ENCODE results near the gene AMZ1.

DNA sequence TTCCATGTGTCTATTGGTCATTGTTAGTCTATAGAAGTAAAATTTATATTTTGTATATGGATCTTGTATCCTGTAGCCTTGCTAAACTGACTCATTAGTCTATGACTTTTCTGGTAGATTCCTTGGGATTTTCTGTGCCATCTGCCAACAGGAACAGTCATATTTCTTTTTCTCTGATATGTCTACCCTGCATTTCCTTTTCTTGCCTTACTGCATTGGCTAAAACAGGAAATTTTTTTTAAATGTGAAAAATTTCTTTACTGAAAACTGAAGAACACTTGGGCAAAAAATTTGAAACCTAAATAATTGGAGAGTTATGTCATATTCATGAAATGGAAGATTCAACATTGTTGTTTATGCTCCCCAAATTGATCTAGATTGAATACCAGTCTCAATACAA, 67.5 kb downstream of the AMZ1 start:
- TF ChIP-seq, protein P1, sequence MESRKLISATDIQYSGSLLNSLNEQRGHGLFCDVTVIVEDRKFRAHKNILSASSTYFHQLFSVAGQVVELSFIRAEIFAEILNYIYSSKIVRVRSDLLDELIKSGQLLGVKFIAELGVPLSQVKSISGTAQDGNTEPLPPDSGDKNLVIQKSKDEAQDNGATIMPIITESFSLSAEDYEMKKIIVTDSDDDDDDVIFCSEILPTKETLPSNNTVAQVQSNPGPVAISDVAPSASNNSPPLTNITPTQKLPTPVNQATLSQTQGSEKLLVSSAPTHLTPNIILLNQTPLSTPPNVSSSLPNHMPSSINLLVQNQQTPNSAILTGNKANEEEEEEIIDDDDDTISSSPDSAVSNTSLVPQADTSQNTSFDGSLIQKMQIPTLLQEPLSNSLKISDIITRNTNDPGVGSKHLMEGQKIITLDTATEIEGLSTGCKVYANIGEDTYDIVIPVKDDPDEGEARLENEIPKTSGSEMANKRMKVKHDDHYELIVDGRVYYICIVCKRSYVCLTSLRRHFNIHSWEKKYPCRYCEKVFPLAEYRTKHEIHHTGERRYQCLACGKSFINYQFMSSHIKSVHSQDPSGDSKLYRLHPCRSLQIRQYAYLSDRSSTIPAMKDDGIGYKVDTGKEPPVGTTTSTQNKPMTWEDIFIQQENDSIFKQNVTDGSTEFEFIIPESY (IDR thresholded peaks at IDR 0.05) = no peak
- TF ChIP-seq, protein P2, sequence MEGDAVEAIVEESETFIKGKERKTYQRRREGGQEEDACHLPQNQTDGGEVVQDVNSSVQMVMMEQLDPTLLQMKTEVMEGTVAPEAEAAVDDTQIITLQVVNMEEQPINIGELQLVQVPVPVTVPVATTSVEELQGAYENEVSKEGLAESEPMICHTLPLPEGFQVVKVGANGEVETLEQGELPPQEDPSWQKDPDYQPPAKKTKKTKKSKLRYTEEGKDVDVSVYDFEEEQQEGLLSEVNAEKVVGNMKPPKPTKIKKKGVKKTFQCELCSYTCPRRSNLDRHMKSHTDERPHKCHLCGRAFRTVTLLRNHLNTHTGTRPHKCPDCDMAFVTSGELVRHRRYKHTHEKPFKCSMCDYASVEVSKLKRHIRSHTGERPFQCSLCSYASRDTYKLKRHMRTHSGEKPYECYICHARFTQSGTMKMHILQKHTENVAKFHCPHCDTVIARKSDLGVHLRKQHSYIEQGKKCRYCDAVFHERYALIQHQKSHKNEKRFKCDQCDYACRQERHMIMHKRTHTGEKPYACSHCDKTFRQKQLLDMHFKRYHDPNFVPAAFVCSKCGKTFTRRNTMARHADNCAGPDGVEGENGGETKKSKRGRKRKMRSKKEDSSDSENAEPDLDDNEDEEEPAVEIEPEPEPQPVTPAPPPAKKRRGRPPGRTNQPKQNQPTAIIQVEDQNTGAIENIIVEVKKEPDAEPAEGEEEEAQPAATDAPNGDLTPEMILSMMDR (IDR thresholded peaks at IDR 0.05 in 2 of 3, conservative IDR thresholded peaks at IDR 0.05 in 1 of 3; ENCODE audit: control insufficient read depth in 2 of 3, extremely low read depth in 1 of 3, insufficient read depth in 1 of 3, low read depth in 3 of 3, low read length in 3 of 3) = no peak
- no peak for TF ChIP-seq MXI1 (IDR thresholded peaks at IDR 0.05; ENCODE audit: low read depth, low read length)
- no peak for TF ChIP-seq RFX5 (IDR thresholded peaks at IDR 0.05; ENCODE audit: low read depth, low read length)
- TF ChIP-seq, protein P3, sequence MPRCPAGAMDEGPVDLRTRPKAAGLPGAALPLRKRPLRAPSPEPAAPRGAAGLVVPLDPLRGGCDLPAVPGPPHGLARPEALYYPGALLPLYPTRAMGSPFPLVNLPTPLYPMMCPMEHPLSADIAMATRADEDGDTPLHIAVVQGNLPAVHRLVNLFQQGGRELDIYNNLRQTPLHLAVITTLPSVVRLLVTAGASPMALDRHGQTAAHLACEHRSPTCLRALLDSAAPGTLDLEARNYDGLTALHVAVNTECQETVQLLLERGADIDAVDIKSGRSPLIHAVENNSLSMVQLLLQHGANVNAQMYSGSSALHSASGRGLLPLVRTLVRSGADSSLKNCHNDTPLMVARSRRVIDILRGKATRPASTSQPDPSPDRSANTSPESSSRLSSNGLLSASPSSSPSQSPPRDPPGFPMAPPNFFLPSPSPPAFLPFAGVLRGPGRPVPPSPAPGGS (IDR thresholded peaks at IDR 0.05; ENCODE audit: borderline replicate concordance, insufficient read depth, low read depth, low read length, poor library complexity, severe bottlenecking) = no peak
- TF ChIP-seq TARDBP (IDR thresholded peaks at IDR 0.05; ENCODE audit: borderline replicate concordance) = no peak
- no peak for TF ChIP-seq POLR2AphosphoS5 (IDR thresholded peaks at IDR 0.05; ENCODE audit: low read length)
- no peak for TF ChIP-seq JUNB (IDR thresholded peaks at IDR 0.05)
- TF ChIP-seq, protein P4, sequence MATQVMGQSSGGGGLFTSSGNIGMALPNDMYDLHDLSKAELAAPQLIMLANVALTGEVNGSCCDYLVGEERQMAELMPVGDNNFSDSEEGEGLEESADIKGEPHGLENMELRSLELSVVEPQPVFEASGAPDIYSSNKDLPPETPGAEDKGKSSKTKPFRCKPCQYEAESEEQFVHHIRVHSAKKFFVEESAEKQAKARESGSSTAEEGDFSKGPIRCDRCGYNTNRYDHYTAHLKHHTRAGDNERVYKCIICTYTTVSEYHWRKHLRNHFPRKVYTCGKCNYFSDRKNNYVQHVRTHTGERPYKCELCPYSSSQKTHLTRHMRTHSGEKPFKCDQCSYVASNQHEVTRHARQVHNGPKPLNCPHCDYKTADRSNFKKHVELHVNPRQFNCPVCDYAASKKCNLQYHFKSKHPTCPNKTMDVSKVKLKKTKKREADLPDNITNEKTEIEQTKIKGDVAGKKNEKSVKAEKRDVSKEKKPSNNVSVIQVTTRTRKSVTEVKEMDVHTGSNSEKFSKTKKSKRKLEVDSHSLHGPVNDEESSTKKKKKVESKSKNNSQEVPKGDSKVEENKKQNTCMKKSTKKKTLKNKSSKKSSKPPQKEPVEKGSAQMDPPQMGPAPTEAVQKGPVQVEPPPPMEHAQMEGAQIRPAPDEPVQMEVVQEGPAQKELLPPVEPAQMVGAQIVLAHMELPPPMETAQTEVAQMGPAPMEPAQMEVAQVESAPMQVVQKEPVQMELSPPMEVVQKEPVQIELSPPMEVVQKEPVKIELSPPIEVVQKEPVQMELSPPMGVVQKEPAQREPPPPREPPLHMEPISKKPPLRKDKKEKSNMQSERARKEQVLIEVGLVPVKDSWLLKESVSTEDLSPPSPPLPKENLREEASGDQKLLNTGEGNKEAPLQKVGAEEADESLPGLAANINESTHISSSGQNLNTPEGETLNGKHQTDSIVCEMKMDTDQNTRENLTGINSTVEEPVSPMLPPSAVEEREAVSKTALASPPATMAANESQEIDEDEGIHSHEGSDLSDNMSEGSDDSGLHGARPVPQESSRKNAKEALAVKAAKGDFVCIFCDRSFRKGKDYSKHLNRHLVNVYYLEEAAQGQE (IDR thresholded peaks at IDR 0.05; ENCODE audit: low read depth, low read length) = no peak

Data from GM12878 (cell line).